Tibial artery (tissue), 4 donors: ENCODE measurements around the gene NFE2L2.

Source experiments
- DNase-seq, 2 donors: peaks; one replicate each; pipeline ENCODE4 v3.0.0-alpha.2; 2019
- H3K27ac ChIP-seq, 2 donors: fragments of 200-600 bp; sonication (generic) in 1 of 2; 1 replicate in 1 of 2; 2 replicates in 1 of 2; pipeline ENCODE4 v1.5.1; 2018 to 2019; ENCODE audit warnings: mild to moderate bottlenecking in 1 of 2
- H3K27me3 ChIP-seq, 2 donors: fragments of 200-600 bp; sonication (generic) in 1 of 2; one replicate each; pipeline versions ENCODE4 v1.5.1 to v1.6.0; 2016 to 2019
- H3K36me3 ChIP-seq, 3 donors: fragments of 200-600 bp; sonication (generic) in 2 of 3; one replicate each; pipeline ENCODE4 v1.5.1; 2016 to 2019; ENCODE audit warnings: mild to moderate bottlenecking in 2 of 3
- H3K4me1 ChIP-seq, 4 donors: fragments of 200-600 bp; sonication (generic) in 2 of 4; 1 replicate in 3 of 4; 2 replicates in 1 of 4; pipeline ENCODE4 v1.5.1; 2016 to 2019
- H3K4me3 ChIP-seq, 2 donors: fragments of 200-600 bp; sonication (generic) in 1 of 2; 1 replicate in 1 of 2; 2 replicates in 1 of 2; pipeline ENCODE4 v1.5.1; 2018 to 2019; ENCODE audit warnings: mild to moderate bottlenecking in 2 of 2
- H3K9me3 ChIP-seq, 3 donors: fragments of 200-600 bp; sonication (generic) in 1 of 3; one replicate each; pipeline ENCODE4 v1.5.1; 2016 to 2019
- intact Hi-C: fragments of 100-400 bp; cut with DNase I; formaldehyde crosslinking; loops from one replicate; pipeline ENCODE4 v1.15.0; 2023; ENCODE audit warnings: low total_unique reads
- TF ChIP-seq, protein P1 (sequence below), 2 experiments: fragments of 200-600 bp in 1 of 2; fragments of 450-650 bp in 1 of 2; IDR thresholded peaks; one replicate each; pipeline ENCODE4 v1.5.1; 2017 to 2019; ENCODE audit warnings: antibody characterized with exemption in 2 of 2, mild to moderate bottlenecking in 1 of 2, moderate library complexity in 1 of 2

Gene NFE2L2

DNA sequence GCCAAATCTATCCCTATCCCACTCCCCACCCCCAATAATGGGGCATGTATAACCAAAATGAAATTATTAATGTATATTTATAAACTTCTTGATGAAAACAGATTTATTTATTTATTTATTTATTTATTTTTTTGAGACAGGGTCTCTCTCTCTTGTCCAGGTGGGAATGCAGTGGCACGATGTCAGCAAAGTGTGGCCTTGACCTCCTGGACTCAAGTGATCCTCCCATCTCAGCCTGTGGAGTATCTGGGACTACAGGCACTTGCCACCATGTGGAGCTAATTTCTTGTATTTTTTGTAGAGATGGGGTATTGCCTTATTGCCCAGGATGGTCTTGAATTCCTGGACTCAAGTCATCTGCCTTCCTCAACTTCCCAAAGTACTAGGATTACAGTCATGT lies 79.9 kb downstream of the NFE2L2 start:
- Histone ChIP-seq H3K9me3 (no peaks in the 10 kb centered on the region), H3K4me3 (no peak overlapping the region), H3K27ac (no peak overlapping the region), H3K4me1 (no peaks in the 10 kb centered on the region), H3K27me3 (no peaks in the 10 kb centered on the region), H3K36me3 (no peaks in the 10 kb centered on the region)
- intact Hi-C loops = no loop called here
- TF ChIP-seq, protein P1, sequence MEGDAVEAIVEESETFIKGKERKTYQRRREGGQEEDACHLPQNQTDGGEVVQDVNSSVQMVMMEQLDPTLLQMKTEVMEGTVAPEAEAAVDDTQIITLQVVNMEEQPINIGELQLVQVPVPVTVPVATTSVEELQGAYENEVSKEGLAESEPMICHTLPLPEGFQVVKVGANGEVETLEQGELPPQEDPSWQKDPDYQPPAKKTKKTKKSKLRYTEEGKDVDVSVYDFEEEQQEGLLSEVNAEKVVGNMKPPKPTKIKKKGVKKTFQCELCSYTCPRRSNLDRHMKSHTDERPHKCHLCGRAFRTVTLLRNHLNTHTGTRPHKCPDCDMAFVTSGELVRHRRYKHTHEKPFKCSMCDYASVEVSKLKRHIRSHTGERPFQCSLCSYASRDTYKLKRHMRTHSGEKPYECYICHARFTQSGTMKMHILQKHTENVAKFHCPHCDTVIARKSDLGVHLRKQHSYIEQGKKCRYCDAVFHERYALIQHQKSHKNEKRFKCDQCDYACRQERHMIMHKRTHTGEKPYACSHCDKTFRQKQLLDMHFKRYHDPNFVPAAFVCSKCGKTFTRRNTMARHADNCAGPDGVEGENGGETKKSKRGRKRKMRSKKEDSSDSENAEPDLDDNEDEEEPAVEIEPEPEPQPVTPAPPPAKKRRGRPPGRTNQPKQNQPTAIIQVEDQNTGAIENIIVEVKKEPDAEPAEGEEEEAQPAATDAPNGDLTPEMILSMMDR (IDR thresholded peaks at IDR 0.05) = no peak
- DNase-seq = no peak

DNA sequence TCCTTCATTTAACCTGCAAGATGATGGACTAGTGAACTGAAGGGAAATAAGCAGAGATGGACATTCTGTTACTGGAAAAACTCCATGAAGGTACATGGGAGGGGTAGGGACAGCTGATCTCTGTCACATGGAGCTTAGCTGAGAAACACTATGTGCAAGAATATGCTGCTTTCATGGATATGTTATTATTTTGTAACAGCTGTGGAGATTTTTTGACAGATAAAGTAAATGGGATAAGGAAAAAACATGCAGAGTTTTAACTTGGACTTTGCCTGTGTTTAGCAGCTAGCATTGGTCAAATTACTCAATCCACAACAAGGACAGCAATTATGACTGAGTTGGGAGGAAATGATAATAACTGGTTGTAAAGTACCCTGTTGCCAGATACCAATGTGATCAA lies 80.7 kb downstream of the NFE2L2 start:
- H3K27ac ChIP-seq = no peak overlapping the region
- intact Hi-C loops = no loop called here

More for the DNA sequence above, 80.7 kb downstream of the NFE2L2 start:
- Histone ChIP-seq H3K4me1 (no peaks in the 10 kb centered on the region), H3K9me3 (no peaks in the 10 kb centered on the region), H3K4me3 (no peak overlapping the region), H3K36me3 (no peaks in the 10 kb centered on the region), H3K27me3 (no peaks in the 10 kb centered on the region)
- TF ChIP-seq, protein P1 (IDR thresholded peaks at IDR 0.05) = no peak
- DNase-seq = no peak
